Neural progenitor cell (in vitro differentiated cells): ENCODE results near the gene RPUSD1.
"Not testable (repeated sequence)": the region's sequence is repeated elsewhere in the genome, so short reads cannot be mapped to it uniquely, and the experiment has no call there.

Source experiments
- CTCF ChIP-seq: fragments of 200-600 bp; sonication (generic); IDR thresholded peaks from 2 replicates; pipeline ENCODE4 v1.5.1; 2017; ENCODE audit warnings: antibody characterized with exemption, mild to moderate bottlenecking
- EZH2 ChIP-seq: fragments of 200-600 bp; sonication (generic); IDR thresholded peaks from 2 replicates; pipeline ENCODE4 v1.6.1; 2017; ENCODE audit warnings: antibody characterized with exemption, mild to moderate bottlenecking, moderate library complexity
- EZH2phosphoT487 ChIP-seq: fragments of 200-600 bp; sonication (generic); IDR thresholded peaks from 2 replicates; pipeline ENCODE4 v1.6.1; 2017; ENCODE audit warnings: antibody characterized with exemption

DNA sequence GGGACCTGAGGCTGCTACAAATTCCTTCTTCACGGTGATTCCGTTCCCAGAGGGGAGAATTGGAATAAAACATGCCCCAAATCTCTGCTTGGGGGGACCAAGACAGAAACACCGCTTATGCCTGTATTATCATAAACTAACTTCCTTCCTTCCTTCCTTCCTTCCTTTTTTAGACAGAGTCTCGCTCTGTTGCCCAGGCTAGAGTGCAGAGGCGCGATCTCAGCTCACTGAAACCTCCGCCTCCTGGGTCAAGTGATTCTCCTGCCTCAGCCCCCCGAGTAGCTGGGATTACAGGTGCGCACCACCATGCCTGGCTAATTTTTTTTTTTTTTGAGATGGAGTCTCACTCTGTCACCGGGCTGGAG, 31.8 kb upstream of the RPUSD1 start:
- not testable (repeated sequence) for TF ChIP-seq EZH2phosphoT487, CTCF, EZH2
